ENCODE measurements around the gene ESYT2. TPM values are rescaled to one million over a fixed set of nuclear protein-coding genes. Genes with fewer than 3 reads are reported as not detected.

The ESYT2 gene
- total and polyA plus RNA-seq, 9 of the 15 experiments (the other 6 are each of a cell fraction or from before 2014, with no cell fraction given), result 5.8 to 86.9 (median 64.7) TPM

- TF ChIP-seq MGA (IDR thresholded peaks at IDR 0.05) (peak; percentile 40; the same call in 1 of the 2 replicates), HDAC2 (IDR thresholded peaks at IDR 0.05) (0 out of 2 replicates have a peak, but pooled peaks have one; percentile 22), TOE1 (IDR thresholded peaks at IDR 0.05; ENCODE audit: borderline replicate concordance) (no peak), TOE1 (CRISPR knock-in tag; IDR thresholded peaks at IDR 0.05; ENCODE audit: borderline replicate concordance, low read depth) (no peak), TAF9B (IDR thresholded peaks at IDR 0.05; ENCODE audit: partially characterized antibody) (peak; percentile 15), THRA (IDR thresholded peaks at IDR 0.05) (no peak), EP400 (IDR thresholded peaks at IDR 0.05) (peak; percentile 19; the same call in 1 of the 2 replicates), ZNF76 (CRISPR knock-in tag; IDR thresholded peaks at IDR 0.05; ENCODE audit: borderline replicate concordance) (no peak), MBD1 (CRISPR knock-in tag; IDR thresholded peaks at IDR 0.05) (no peak)
Observed at GRCh38 chr7:158827411-158828132, 1.7 kb downstream of the ESYT2 start (continued).

Measured in K562 (cell line).